GM21367 (cell line): ENCODE measurements around the gene ATF6.
"Not testable (repeated sequence)": the region's sequence is repeated elsewhere in the genome, so short reads cannot be mapped to it uniquely, and the experiment has no call there.

Experiments
- ATAC-seq: cut with Tn5 transposase; IDR thresholded peaks from one replicate; pipeline ENCODE4 v1.9.1; 2021; ENCODE audit not compliant: unreplicated experiment

Gene ATF6, protein sequence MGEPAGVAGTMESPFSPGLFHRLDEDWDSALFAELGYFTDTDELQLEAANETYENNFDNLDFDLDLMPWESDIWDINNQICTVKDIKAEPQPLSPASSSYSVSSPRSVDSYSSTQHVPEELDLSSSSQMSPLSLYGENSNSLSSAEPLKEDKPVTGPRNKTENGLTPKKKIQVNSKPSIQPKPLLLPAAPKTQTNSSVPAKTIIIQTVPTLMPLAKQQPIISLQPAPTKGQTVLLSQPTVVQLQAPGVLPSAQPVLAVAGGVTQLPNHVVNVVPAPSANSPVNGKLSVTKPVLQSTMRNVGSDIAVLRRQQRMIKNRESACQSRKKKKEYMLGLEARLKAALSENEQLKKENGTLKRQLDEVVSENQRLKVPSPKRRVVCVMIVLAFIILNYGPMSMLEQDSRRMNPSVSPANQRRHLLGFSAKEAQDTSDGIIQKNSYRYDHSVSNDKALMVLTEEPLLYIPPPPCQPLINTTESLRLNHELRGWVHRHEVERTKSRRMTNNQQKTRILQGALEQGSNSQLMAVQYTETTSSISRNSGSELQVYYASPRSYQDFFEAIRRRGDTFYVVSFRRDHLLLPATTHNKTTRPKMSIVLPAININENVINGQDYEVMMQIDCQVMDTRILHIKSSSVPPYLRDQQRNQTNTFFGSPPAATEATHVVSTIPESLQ

DNA sequence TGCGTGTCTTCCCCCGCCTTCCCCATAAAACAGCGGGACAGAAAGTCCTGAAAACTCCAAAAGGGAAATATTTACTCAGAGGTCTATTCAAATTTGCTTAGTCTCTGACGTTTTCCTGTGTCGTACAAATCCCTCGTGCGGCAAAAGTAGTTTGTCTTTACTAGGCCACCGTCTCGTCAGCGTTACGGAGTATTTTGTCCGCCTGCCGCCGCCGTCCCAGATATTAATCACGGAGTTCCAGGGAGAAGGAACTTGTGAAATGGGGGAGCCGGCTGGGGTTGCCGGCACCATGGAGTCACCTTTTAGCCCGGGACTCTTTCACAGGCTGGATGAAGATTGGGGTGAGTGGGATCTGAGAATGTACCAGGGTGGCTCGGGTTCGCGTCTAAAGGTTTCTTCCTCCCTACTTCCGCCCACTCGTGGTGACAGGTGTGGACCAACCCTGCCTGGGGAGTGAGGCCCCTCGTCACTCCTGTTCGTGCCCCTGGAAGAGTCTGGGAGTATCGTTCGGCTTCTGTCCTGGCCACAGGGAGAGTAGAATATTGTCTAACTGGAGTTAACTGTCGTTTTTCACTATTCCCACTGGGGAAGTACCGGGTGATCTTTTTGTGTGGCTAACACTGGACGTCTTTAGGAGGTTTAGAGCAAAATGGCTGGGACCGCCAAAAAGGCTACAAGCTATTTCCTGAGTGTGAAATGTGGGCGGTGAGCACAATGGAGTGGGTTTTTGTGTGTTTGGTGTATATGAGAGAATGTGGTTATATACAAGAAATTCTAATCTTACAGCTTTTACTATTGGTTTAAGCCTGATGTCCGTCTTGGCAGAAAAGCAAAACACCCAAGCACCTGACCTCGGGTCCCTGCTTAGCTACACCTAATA lies at the start of gene ATF6:
Gene ATF6, plus strand, starts transcription at position 219 of the 880 bp plus-strand sequence. Its CDS starts 41 bp downstream, at position 260.
- ATAC-seq, result peak; percentile 43

DNA sequence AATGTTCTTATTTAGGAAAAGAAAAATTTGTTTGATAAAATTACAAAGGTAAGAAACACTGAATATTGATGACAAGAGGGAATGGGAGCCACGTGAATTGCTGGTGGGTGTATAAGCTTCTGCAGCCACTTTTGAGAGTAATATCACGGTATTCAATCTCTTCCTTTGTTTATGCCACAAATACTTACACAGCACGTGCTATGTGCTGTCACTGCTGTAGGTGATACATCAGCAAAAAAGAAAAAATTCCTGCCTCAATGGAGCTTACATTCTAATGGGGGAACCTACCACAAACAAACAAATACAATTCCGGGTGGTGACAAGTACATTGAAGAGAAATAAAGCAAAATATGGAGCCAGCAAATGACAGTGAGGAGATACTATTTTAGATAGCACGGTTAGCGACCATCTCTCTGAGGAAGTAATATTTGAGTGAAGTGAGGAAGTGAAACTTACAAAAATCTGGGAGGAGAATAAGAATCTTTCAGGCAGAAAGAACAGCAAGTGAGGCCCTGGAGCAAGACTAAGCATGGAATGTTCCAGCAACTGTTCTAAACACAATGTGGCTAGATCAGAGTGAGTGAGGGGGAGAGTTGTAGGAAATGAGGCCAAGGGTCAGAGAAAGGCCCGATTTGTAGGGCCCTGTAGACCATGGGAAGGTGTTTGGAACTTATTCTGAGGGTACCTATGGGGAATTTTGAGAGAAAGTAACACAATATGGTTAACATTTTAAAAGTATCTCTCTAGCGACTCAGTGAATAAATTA lies 47.4 kb upstream of the ATF6 start:
- ATAC-seq, result no peak

DNA sequence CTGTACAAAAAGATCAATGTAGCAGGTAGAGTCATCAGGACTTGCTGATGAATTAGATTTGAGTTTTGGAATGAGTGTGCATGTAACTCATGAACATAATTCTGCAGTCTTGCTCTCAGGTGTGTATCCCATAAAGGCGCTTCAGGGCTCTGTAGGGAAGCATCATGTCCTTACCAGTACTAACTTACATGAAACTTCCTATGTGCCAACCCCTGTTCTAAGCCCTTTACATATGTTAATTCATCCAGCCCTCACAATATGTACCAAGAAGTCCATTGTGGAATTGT lies 46.9 kb upstream of the ATF6 start:
- no peak for ATAC-seq

DNA sequence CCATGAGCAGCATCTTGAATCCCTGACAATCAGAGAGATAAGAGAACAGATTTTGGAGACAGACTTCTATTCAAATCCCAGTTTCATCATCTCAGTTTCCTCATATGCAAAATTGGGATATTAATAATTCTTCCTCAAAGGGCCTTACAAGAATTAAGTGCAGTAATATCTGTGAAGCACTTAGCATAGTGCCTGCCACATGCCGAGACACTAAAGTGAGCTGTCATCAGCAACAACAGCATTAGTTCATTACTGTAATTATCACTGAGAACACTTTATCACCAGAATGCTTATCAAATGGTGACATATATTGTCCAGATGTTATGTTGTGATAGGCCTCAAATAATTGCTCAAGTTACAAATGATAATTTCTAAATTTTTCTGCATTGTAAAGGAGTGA lies 45.7 kb upstream of the ATF6 start:
- ATAC-seq, result no peak

DNA sequence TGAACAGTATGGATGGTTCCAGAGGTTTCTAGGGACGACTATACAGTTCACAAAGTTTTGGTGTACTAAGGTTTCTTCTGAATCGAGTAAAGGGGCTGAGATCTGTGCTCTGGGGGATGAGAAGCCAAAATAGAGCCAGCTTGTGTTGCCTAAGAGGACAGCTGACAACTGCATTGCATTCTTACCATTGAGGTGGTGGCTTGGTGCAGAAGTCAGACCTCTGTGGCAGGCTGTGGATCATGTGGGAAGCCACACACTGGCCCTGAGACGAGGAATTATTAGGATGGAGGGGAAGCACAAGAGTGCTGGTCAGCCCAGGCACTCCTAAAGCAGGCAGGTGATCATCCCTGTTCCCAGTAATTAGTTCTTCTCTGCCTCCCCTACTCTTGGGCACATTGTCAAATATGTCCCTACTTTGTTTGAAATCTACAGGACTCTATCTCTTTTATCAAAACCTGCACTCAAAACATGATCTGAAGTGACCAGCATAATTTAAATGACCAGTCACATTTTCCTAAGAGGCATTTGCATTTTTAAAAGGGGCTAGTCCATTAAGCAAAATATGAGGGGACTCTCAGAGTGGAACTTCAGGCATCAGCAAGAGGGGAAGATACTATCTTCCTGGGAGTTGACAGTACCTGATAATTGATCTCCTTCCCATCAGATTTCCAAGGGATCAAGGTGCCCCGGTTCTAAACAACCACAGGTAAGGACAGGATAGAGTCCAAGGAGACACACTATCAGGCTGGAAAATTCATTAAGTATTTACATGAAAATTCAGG lies 45.0 kb upstream of the ATF6 start, which contains the start of gene FCRLB:
Gene FCRLB, plus strand, starts transcription at position 589 of the 782 bp plus-strand sequence. CDS start 1,129 bp downstream, outside the sequence.
- no peak for ATAC-seq

DNA sequence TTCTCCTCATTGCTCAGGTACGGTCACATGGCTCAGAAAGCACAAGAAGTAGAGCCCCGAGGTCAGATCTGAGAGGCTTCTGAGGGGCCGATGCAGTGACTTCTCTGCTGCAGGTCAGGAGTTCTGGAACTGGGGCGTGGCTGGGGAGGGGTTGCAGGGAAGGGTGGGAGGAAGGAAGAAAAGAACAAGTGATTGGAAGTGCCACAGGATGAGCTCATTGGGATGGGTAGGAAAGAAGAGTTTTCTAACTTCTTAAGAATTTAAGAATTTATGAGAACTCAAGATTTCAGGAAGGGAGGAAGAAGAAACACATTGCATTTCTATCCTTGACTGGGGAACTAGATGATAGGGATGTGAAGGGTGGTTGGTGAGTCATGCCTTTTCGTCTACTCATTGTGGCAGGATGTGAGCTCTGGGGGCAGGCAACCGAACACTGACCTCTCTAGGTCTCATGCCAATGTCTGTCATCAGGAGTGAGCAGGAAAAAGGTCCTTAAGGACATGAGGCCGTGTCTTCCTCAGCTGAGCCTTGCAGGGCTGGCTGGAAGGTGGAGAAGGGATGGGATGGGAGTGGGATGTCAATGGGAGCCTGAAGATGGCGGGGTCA lies 44.3 kb upstream of the ATF6 start:
- no peak for ATAC-seq

DNA sequence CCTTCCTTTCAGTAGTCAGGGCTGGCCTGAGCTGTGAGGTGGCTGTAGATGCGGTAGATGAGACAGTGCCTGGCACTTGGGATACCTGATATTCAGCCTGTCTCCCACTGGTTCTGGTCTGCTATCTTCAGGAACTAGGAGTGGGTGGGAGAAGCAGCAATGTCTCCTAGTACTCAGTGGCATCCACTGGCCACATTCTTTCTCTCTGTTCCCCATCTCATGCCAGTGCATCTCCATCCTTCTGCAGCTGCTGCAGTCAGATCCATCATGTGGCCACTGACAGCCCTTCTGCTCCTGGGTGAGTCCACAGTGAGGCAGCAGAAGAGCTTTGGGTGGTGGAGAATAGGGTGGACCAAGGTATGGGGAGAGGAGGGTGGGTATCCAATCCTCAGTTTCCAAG lies 43.7 kb upstream of the ATF6 start:
- no peak for ATAC-seq

DNA sequence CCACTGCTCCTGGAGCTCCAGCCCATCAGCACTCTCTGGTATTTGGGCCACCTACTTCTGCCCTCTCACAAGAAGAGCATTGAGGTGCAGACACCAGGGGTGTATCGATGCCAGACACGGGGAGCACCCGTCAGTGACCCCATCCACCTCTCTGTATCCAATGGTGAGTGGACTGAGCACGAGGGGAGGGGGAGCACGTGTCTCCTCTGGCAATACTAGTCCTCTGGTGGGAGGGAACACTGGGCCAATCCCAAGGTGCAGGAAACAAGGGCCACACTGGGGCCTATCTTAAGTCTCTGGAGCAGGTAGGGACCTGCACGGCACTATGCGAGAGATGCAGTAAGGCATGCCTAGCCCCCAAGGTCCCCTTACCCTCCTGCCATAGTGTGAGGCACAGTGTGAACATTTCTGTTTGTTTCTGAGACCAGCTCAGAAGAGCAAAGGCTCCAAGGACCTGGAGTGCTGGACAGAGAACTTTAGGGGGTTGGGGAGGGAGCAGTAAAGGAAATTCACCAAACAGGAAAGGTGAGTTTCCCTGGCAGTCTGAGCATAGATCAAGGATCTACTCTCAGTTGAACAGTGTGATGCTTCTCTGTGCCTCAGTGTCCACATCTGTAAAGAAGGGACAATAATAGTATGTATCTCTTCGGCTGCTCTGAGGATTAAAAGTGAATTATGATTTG lies 42.5 kb upstream of the ATF6 start:
- ATAC-seq, result no peak

DNA sequence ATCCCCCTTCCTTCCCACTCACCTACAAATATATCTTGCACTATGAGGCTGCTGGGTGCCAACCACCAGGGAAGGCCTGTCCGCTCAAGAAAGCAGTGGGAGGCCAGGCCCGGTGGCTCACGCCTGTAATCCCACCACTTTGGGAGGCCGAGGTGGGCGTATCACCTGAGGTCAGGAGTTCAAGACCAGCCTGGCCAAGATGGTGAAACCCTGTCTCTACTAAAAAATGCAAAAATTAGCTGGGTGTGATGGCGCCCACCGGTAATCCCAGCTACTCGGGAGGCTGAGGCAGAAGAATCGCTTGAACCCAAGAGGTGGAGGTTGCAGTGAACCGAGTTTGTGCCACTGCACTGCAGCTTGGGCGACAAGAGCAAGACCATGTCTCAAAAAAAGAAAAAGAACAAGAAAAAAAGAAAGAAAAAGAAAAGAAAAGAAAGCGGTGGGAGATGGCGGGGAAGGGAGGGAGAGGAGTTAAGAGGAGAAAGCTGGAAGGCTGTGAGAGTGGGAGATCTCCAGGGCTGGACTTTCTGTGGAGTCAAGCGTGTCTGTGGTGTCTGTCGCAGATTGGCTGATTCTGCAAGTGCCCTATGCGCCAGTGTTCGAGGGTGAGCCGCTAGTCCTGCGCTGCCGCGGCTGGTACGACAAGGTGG lies 40.7 kb upstream of the ATF6 start:
- ATAC-seq, result not testable (repeated sequence)

DNA sequence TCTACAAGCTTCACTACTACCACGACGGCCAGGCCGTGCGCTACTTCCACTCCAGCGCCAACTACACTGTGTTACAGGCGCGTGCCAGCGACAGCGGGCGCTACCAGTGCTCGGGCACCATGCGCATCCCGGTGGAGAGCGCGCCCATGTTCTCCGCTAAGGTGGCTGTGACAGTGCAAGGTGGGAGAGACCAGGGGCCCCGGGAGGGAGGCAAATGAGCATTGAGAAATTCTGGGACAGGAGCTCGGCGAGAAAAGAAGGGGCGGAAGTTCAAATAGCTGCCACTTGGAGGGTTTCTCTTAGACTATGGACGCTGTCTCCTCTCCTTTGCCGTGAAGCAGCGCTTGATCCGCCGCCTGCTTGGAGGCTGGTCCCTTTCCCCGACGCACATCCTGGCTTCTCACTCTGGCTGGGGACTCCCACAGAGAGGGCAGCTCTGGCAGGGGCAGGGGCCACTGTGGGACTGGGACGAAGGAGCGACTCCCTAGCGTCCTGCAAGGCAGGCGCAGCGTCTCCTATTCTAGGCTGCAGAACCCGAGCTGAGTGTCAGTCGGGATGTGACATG lies 40.1 kb upstream of the ATF6 start:
- no peak for ATAC-seq

DNA sequence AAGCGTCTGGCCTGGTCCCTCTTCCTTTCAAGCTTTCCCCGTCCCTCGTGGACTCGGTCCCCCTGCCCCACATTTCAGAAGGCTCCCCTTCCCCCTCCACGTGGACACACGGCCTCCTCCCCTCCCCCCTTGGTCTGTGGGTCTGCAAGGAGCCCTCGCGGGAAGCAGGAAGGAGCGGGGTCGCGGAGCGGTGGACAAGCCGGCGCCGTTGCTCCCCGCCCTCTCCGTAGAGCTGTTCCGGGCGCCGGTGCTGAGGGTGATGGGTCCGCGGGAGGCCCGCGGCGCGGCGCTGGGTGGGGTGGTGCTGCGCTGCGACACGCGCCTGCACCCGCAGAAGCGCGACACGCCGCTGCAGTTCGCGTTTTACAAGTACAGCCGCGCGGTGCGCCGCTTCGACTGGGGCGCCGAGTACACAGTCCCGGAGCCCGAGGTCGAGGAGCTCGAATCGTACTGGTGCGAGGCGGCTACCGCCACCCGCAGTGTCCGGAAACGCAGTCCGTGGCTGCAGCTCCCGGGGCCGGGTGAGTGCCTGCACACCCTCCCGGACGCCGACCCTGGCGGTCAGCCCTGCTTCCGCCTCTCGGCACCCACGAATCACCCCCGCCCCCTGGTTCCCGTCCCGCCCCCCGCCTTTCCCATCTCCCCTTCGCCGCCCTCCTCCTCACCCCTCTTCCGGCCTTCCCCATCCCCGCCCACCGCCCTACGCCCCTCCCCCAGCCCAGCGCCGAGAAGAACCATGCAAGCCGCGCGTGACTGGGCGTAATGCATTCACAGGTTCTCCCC lies 39.5 kb upstream of the ATF6 start:
- ATAC-seq, result peak; percentile 42

DNA sequence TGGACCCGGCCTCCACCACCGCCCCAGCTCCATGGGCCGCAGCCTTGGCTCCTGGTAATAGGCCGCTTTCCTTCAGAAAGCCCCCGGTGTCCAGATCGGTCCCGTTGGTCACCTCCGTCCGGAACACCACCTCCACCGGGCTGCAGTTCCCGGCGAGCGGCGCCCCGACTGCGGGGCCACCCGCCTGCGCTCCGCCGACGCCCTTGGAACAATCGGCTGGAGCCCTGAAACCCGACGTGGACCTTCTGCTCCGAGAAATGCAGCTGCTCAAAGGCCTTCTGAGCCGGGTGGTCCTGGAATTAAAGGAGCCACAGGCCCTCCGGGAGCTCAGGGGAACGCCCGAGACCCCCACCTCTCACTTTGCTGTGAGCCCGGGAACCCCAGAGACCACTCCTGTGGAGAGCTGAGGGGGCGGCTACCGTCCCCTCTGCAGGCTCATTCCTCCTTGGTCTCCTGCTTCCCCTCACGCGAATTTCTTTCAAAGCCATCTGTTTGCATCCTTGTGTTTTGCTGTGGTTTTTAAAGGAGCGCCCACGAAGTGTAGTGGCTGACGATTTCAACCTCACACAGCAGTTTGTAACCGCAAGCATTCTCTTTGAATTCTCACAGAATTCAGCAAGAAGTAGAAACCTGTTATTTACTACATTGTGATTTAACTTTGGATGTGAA lies 38.7 kb upstream of the ATF6 start:
- ATAC-seq, result peak; percentile 15

DNA sequence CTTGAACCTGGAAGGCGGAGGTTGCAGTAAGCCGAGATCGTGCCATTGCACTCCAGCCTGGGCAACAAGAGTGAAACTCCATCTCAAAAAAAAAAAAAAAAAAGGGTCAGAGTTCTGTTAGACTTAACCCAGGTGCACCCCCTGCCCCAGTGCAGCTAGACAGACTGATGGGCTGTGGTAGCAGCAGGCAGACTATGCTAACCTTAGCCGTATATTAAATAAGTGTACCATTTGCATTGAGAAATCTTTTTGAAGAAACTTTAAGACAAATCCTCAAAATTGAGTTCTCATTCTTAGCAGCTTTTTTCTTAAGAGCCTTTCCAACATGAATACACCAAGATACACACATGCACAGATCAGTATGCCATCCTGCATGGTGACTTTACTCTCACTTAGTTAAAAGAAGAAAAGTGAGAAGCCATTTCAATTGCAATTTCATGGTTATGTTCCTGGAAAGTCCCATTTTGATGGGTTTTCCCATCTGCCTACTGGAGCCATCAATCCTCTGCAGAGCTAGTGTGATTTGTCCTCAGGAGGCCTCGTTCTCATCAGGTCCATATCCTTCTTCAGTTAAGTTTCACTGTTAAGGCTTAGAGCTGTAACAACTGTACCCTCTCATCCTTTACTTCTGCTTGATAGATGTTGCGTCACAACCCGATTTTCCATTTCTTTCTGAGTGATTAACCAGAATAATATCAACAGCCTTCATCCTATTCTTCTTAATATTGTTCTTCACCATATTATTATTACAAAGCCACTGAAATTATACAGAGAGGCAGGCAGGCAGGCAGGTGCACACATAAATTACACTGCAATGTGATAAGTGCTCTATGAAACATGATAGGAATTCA lies 37.5 kb upstream of the ATF6 start:
- no peak for ATAC-seq

DNA sequence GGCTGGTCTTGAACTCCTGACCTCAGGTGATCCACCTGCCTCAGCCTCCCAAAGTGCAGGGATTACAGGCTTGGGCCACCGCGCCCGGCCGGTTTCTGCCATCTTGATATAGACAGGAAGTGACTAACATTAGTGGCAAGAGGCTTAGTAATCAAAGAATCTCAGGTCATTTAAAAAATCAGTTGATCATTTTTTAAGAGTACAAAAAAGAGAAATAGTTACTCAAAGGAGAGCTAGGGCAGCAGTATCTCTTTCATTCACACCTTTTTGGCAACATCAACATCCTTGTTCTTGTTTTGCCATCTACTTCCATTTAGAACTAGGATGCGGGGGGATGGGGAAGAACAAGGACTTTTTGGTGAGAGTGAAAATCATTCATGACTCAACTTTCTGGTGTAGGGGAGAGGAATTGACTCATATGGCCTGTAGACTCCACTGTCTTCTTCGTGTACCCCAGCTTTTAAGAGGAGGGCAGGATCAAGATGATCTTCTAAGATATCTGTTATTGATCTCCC lies 36.0 kb upstream of the ATF6 start:
- no peak for ATAC-seq

DNA sequence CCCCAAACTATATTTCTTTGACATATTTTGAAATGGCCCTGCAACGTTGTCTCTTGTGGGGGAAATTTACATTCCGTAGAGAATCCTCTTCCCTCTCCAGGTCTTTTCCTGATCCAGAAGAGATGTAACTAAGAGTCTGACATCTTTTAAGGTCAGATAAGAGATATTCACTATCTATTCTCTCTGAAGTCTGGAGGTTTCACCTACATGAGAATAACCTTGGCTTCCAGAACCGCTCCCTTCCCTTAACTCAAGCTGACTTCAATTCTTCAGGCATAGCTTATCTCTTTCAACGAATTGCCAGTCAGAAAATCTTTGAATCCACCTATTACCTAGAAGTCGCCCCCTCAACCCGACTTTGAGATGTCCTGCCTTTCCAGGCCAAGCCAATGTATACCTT lies 34.9 kb upstream of the ATF6 start:
- no peak for ATAC-seq
